K562 (cell line): Measurements from ENCODE around the gene RPP21. TPM values are rescaled to one million over a fixed set of nuclear protein-coding genes. Genes with fewer than 3 reads are reported as not detected.

Experiments
- ATAC-seq: fragments of 200-7000 bp; cut with Tn5 transposase; 3 replicates; pipeline ENCODE4 v1.9.1; 2020; ENCODE audit warnings: moderate library complexity
- BruUV-seq: library from RNA; stranded (reverse); fragments of 400-500 nt; replicated peaks from 2 replicates; lab custom pipeline; 2021; lab: Mats Ljungman, UMichigan
- CTCF ChIA-PET: fragments of 300-600 bp; formaldehyde crosslinking; extraction: SDS; loops from one replicate; lab custom pipeline; 2021; ENCODE audit warnings: low intra/inter-chr PET ratio; lab: Yijun Ruan, JAX
- POLR2A ChIA-PET: fragments of 300-600, 350-650 bp; sonication (Branson Sonifier 250); formaldehyde crosslinking; extraction: SDS; loops from one replicate; lab custom pipeline; 2021; ENCODE audit warnings: antibody characterized with exemption, inconsistent platforms; lab: Yijun Ruan, JAX
- DNase-seq, 4 experiments: peaks; one replicate each; pipeline versions ENCODE4 v3.0.0 to v3.0.0-alpha.2; 2011 to 2018; ENCODE audit warnings: low spot score in 3 of 4, mixed read lengths in 3 of 4; ENCODE audit errors: extremely low read depth in 1 of 4
- FAIRE-seq: peaks from 2 replicates; lab custom pipeline; 2011; peaks lifted over from hg19 to GRCh38; lab: Jason Lieb, UNC
- H2AFZ ChIP-seq: 2 replicates; pipeline ENCODE4 v1.6.0; 2011; ENCODE audit warnings: low read depth, low read length, control low read depth, inconsistent platforms
- H3K27ac ChIP-seq: fragments of 200-600 bp; 3 replicates; pipeline ENCODE4 v1.8.0; 2011; ENCODE audit warnings: low read depth, mild to moderate bottlenecking, control low read depth, inconsistent platforms, low read length, moderate library complexity, mixed read lengths; ENCODE audit errors: extremely low read depth
- H3K27me3 ChIP-seq, 2 experiments: fragments of 300-600 bp in 1 of 2; 2 replicates in 1 of 2; 3 replicates in 1 of 2; pipeline versions ENCODE4 v1.6.0 to v1.8.0; 2011; ENCODE audit warnings: inconsistent platforms in 2 of 2, low read length in 2 of 2, mild to moderate bottlenecking in 1 of 2, mixed read lengths in 1 of 2, moderate library complexity in 1 of 2; ENCODE audit not compliant: control insufficient read depth in 2 of 2, insufficient read depth in 2 of 2
- H3K36me3 ChIP-seq: fragments of 300-600 bp; 3 replicates; pipeline ENCODE4 v1.8.0; 2011; ENCODE audit warnings: mild to moderate bottlenecking, low read length, inconsistent platforms; ENCODE audit not compliant: control insufficient read depth, insufficient read depth
- H3K4me1 ChIP-seq, 2 experiments: fragments of 200-600 bp in 1 of 2; replicated peaks in 1 of 2; 2 replicates in 1 of 2; 3 replicates in 1 of 2; pipeline versions ENCODE4 v1.5.1 to v1.8.0; 2011; ENCODE audit warnings: inconsistent platforms in 2 of 2, low read length in 2 of 2, mild to moderate bottlenecking in 1 of 2, mixed read lengths in 1 of 2, moderate library complexity in 1 of 2; ENCODE audit not compliant: control insufficient read depth in 2 of 2, insufficient read depth in 2 of 2
- H3K4me2 ChIP-seq: 2 replicates; pipeline ENCODE4 v1.6.1; 2011; ENCODE audit warnings: low read length, control low read depth, inconsistent platforms, mixed read lengths; ENCODE audit not compliant: insufficient read depth
- H3K4me3 ChIP-seq: fragments of 200-600 bp; sonication (generic), shearing (Covaris generic); 2 replicates; pipeline ENCODE4 v1.5.1; 2016; ENCODE audit warnings: control low read depth, inconsistent platforms
- H3K79me2 ChIP-seq: fragments of 200-600 bp; 3 replicates; pipeline ENCODE4 v1.8.0; 2011; ENCODE audit warnings: low read length, inconsistent platforms; ENCODE audit not compliant: control insufficient read depth, insufficient read depth
- H3K9ac ChIP-seq, 2 experiments: 2 replicates each; pipeline versions ENCODE4 v1.6.0 to v1.6.1; 2011; ENCODE audit warnings: low read depth in 2 of 2, low read length in 2 of 2, control low read depth in 1 of 2, inconsistent platforms in 1 of 2, mild to moderate bottlenecking in 1 of 2, mixed read lengths in 1 of 2; ENCODE audit not compliant: insufficient read depth in 1 of 2
- H3K9me1 ChIP-seq: one replicate; pipeline ENCODE4 v1.6.0; 2011; ENCODE audit warnings: inconsistent platforms, mild to moderate bottlenecking, low read length, moderate library complexity; ENCODE audit not compliant: control insufficient read depth, insufficient read depth
- H3K9me3 ChIP-seq: replicated peaks from 2 replicates; pipeline ENCODE4 v1.5.1; 2011; ENCODE audit warnings: low read depth, low read length, inconsistent platforms; ENCODE audit not compliant: control insufficient read depth, insufficient read depth
- H4K20me1 ChIP-seq: replicated peaks from 2 replicates; pipeline ENCODE4 v1.6.1; 2011; ENCODE audit warnings: low read length, inconsistent platforms, mixed read lengths; ENCODE audit not compliant: control insufficient read depth, insufficient read depth
- AFF1 ChIP-seq, 2 experiments: fragments of 450-650 bp; IDR thresholded peaks; 2 replicates each; pipeline ENCODE4 v1.6.1; 2018; ENCODE audit warnings: mild to moderate bottlenecking in 2 of 2, low read depth in 1 of 2; ENCODE audit not compliant: partially characterized antibody in 2 of 2
- WGBS: fragments of 100-300 bp; shearing (Covaris generic); methylation state at CpG from one replicate; pipeline ENCODE4 v1.1.6; 2016; ENCODE audit warnings: low coverage, mixed read lengths; ENCODE audit not compliant: insufficient coverage; ENCODE audit errors: missing lambda C conversion rate; 5-methylcytosine and 5-hydroxymethylcytosine counted together
- in situ Hi-C: fragments of 300-500 bp; cut with MboI; formaldehyde crosslinking; loops from 4 replicates; pipeline ENCODE4 v1.15.0; 2018; ENCODE audit warnings: inconsistent platforms, mixed read lengths
- intact Hi-C: fragments of 100-400 bp; cut with micrococcal nuclease; formaldehyde crosslinking; loops from 2 replicates; pipeline ENCODE4 v1.14.2; 2022
- polyA plus RNA-seq, 8 experiments: library from polyadenylated mRNA; depleted of rRNA in 4 of 8; stranded (reverse) in 5 of 8; unstranded in 3 of 8; fragments of >200 nt; fragmentation: Nextera tagmentation in 2 of 8; fragmentation: Illumina TruSeq in 1 of 8; extraction: Ambion mirVana in 2 of 8; extraction: Trizol in 1 of 8; gene quantifications; 2 replicates each; pipeline versions ENCODE4 v1.2.1 to v1.2.3, GENCODE V29; 2011 to 2014; ENCODE audit warnings: inconsistent platforms in 1 of 8, missing spikeins in 1 of 8
- total RNA-seq, 7 experiments: library from RNA; depleted of rRNA in 6 of 7; stranded (reverse); fragments of >200 nt in 6 of 7; fragmentation: Illumina TruSeq in 2 of 7; extraction: Trizol in 2 of 7; gene quantifications; 2 replicates each; pipeline versions ENCODE4 v1.2.1 to v1.2.3, GENCODE V29; 2011 to 2021; ENCODE audit warnings: low replicate concordance in 1 of 7
- TF ChIP-seq, protein P1 (sequence below): fragments of 450-650 bp; formaldehyde crosslinking; IDR thresholded peaks from 2 replicates; pipeline ENCODE4 v1.4.0; 2020; ENCODE audit warnings: mild to moderate bottlenecking, mixed read lengths

RPP21 gene
- total and polyA plus RNA-seq, 9 of the 15 experiments (the other 6 are each of a cell fraction or from before 2014, with no cell fraction given) = 62.1 to 362 (median 166) TPM

DNA sequence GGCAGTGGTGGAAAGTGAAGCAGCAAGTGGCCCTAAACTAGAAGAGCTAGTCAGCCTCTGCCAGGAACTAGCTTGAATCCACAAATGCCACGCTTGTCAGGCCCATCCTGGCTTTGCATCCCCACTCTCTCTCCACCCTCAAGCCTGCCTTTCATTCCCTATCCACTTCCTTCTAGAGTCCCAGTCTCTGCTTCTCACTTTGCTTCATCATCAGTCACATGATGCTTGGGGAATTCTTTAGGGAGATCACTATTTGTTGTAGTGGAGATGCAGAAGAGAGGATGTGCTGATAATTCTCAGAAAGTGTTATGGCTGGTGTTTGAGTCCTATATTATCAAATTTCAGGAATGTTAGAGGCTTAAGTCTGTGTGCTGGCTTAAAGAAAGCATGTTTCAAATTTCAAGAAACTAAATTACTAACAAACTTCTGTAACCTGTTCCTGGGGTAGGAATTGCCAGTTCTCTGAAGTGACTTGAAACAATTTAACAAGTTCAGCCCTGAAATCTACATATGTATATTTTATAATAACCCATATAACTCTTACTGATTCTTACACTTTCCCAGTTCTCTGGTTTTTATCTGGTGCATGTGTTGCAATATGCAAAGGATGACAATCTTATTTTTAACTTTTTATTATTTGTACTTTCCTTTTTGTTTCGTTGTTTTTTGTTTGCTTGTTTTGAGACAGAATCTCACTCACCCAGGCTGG is 10.7 kb upstream of the RPP21 start:
- no TSS peak for BruUV-seq
- H3K36me3 ChIP-seq = peaks cover 84% of the 10 kb centered on the region
- H3K4me1 ChIP-seq = no peaks in the 10 kb centered on the region; a peak in 1 of 5 replicates
- no peaks in the 10 kb centered on the region for H3K79me2 ChIP-seq
- FAIRE-seq (no peak), ATAC-seq (no peak), DNase-seq (no peak)
- no peaks in the 10 kb centered on the region for H3K9me3 ChIP-seq
- peak overlapping the region in 1 of 2 experiments; percentile 0; a peak in 1 of 4 replicates for H3K9ac ChIP-seq
- H3K27me3 ChIP-seq = no peaks in the 10 kb centered on the region
- H2AFZ ChIP-seq = no peak overlapping the region
- WGBS = 69% methylated on average over 2 of the region's 2 CpGs
- CTCF ChIA-PET = no interaction called here
- POLR2A ChIA-PET = no interaction called here
- in situ Hi-C loops = no loop called here
- no peaks in the 10 kb centered on the region for H4K20me1 ChIP-seq
- no peak for TF ChIP-seq AFF1 (IDR thresholded peaks at IDR 0.05; ENCODE audit: low read depth in 1 of 2, partially characterized antibody in 2 of 2)
- TF ChIP-seq, protein P1, sequence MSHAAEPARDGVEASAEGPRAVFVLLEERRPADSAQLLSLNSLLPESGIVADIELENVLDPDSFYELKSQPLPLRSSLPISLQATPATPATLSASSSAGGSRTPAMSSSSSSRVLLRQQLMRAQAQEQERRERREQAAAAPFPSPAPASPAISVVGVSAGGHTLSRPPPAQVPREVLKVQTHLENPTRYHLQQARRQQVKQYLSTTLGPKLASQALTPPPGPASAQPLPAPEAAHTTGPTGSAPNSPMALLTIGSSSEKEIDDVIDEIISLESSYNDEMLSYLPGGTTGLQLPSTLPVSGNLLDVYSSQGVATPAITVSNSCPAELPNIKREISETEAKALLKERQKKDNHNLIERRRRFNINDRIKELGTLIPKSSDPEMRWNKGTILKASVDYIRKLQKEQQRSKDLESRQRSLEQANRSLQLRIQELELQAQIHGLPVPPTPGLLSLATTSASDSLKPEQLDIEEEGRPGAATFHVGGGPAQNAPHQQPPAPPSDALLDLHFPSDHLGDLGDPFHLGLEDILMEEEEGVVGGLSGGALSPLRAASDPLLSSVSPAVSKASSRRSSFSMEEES (CRISPR knock-in tag) = peak; percentile 77
- no peak overlapping the region for H3K4me3 ChIP-seq
- H3K4me2 ChIP-seq = no peak overlapping the region
- intact Hi-C loops = no loop called here
- H3K27ac ChIP-seq = no peak overlapping the region; the same call in 2 of the 3 replicates
- H3K9me1 ChIP-seq = no peaks in the 10 kb centered on the region
